Liver (tissue), 9 donors: ENCODE measurements around the gene TSPAN31. TPM values are rescaled to one million over a fixed set of nuclear protein-coding genes. Genes with fewer than 3 reads are reported as not detected.

Experiments
- DNase-seq: peaks from one replicate; pipeline ENCODE4 v3.0.0-alpha.2; 2017; ENCODE audit warnings: low spot score
- H3K27ac ChIP-seq, 2 donors: one replicate each; pipeline ENCODE4 v1.7.0; 2013; ENCODE audit warnings: inconsistent platforms in 2 of 2, low read length in 2 of 2, control low read depth in 1 of 2, low read depth in 1 of 2, mild to moderate bottlenecking in 1 of 2
- H3K27me3 ChIP-seq, 4 donors: one replicate each; pipeline versions ENCODE4 v1.6.1 to v1.7.0; 2013; ENCODE audit warnings: low read length in 3 of 4, inconsistent platforms in 1 of 4, mild to moderate bottlenecking in 1 of 4, moderate library complexity in 1 of 4; ENCODE audit not compliant: control insufficient read depth in 4 of 4, insufficient read depth in 4 of 4
- H3K36me3 ChIP-seq, 4 donors: one replicate each; pipeline versions ENCODE4 v1.6.1 to v1.7.0; 2013; ENCODE audit warnings: low read length in 3 of 4, mild to moderate bottlenecking in 3 of 4, low read depth in 1 of 4, moderate library complexity in 1 of 4; ENCODE audit not compliant: control insufficient read depth in 4 of 4, insufficient read depth in 3 of 4
- H3K4me1 ChIP-seq, 4 donors: one replicate each; pipeline versions ENCODE4 v1.6.1 to v1.7.0; 2013; ENCODE audit warnings: low read length in 3 of 4, mild to moderate bottlenecking in 3 of 4, moderate library complexity in 1 of 4; ENCODE audit not compliant: control insufficient read depth in 4 of 4, insufficient read depth in 4 of 4
- H3K4me3 ChIP-seq, 3 donors: one replicate each; pipeline versions ENCODE4 v1.6.1 to v1.7.0; 2013; ENCODE audit warnings: low read length in 3 of 3, control low read depth in 1 of 3, low read depth in 1 of 3, mild to moderate bottlenecking in 1 of 3
- H3K9ac ChIP-seq, 2 donors: one replicate each; pipeline ENCODE4 v1.7.0; 2013; ENCODE audit warnings: low read length in 2 of 2, mild to moderate bottlenecking in 2 of 2, moderate library complexity in 2 of 2, control low read depth in 1 of 2, low read depth in 1 of 2
- H3K9me3 ChIP-seq, 4 donors: one replicate each; pipeline versions ENCODE4 v1.6.1 to v1.7.0; 2013; ENCODE audit warnings: low read length in 3 of 4; ENCODE audit not compliant: control insufficient read depth in 4 of 4
- ATF3 ChIP-seq: IDR thresholded peaks from 2 replicates; pipeline ENCODE4 v1.6.1; 2016; ENCODE audit warnings: antibody characterized with exemption
- EGR1 ChIP-seq, 2 donors: IDR thresholded peaks; 2 replicates each; pipeline ENCODE4 v1.6.1; 2016 to 2018; ENCODE audit warnings: antibody characterized with exemption in 2 of 2, low read depth in 2 of 2
- FOXA1 ChIP-seq: IDR thresholded peaks from 2 replicates; pipeline ENCODE4 v1.6.1; 2016; ENCODE audit warnings: antibody characterized with exemption
- FOXA2 ChIP-seq: IDR thresholded peaks from 2 replicates; pipeline ENCODE4 v1.6.1; 2016; ENCODE audit warnings: antibody characterized with exemption
- GABPA ChIP-seq, 2 donors: IDR thresholded peaks in 1 of 2; conservative IDR thresholded peaks in 1 of 2; 2 replicates each; pipeline ENCODE4 v1.6.1; 2016; ENCODE audit warnings: antibody characterized with exemption in 2 of 2, mild to moderate bottlenecking in 1 of 2, moderate library complexity in 1 of 2
- HNF4A ChIP-seq, 2 donors: conservative IDR thresholded peaks; 2 replicates each; pipeline ENCODE4 v1.6.1; 2016; ENCODE audit warnings: antibody characterized with exemption in 2 of 2, mild to moderate bottlenecking in 2 of 2
- HNF4G ChIP-seq: IDR thresholded peaks from 2 replicates; pipeline ENCODE4 v1.6.1; 2016; ENCODE audit warnings: antibody characterized with exemption
- JUND ChIP-seq, 2 donors: IDR thresholded peaks; 2 replicates each; pipeline ENCODE4 v1.6.1; 2016; ENCODE audit warnings: antibody characterized with exemption in 2 of 2
- MAX ChIP-seq: IDR thresholded peaks from 2 replicates; pipeline ENCODE4 v1.6.1; 2016; ENCODE audit warnings: antibody characterized with exemption
- NR2F2 ChIP-seq: IDR thresholded peaks from 2 replicates; pipeline ENCODE4 v1.6.1; 2016; ENCODE audit warnings: antibody characterized with exemption
- RAD21 ChIP-seq, 2 donors: IDR thresholded peaks; 2 replicates each; pipeline ENCODE4 v1.6.1; 2016; ENCODE audit warnings: antibody characterized with exemption in 2 of 2, mild to moderate bottlenecking in 2 of 2
- REST ChIP-seq: IDR thresholded peaks from 2 replicates; pipeline ENCODE4 v1.6.1; 2016; ENCODE audit warnings: antibody characterized with exemption, mild to moderate bottlenecking
- RXRA ChIP-seq, 2 donors: IDR thresholded peaks; 2 replicates each; pipeline ENCODE4 v1.6.1; 2017 to 2018; ENCODE audit warnings: antibody characterized with exemption in 2 of 2, mild to moderate bottlenecking in 1 of 2
- SP1 ChIP-seq: IDR thresholded peaks from 2 replicates; pipeline ENCODE4 v1.6.1; 2018; ENCODE audit warnings: antibody characterized with exemption, mild to moderate bottlenecking
- TAF1 ChIP-seq: conservative IDR thresholded peaks from 2 replicates; pipeline ENCODE4 v1.6.1; 2016; ENCODE audit warnings: antibody characterized with exemption, mild to moderate bottlenecking
- YY1 ChIP-seq: IDR thresholded peaks from 2 replicates; pipeline ENCODE4 v1.6.1; 2016; ENCODE audit warnings: antibody characterized with exemption, mild to moderate bottlenecking
- ZBTB33 ChIP-seq: IDR thresholded peaks from 2 replicates; pipeline ENCODE4 v1.6.1; 2016; ENCODE audit warnings: antibody characterized with exemption
- WGBS: extraction: QIAGEN DNeasy Blood & Tissue Kit; methylation state at CpG from one replicate; pipeline ENCODE4 v1.1.7; 2013; 5-methylcytosine and 5-hydroxymethylcytosine counted together
- polyA plus RNA-seq, 2 donors: library from polyadenylated mRNA; stranded (reverse) in 1 of 2; unstranded in 1 of 2; fragments of 200-250 nt in 1 of 2; fragments of >200 nt in 1 of 2; fragmentation: Nextera tagmentation in 1 of 2; extraction: Ambion mirVana in 1 of 2; gene quantifications; one replicate each; pipeline versions ENCODE4 v1.2.1 to v1.2.3, GENCODE V29; 2013 to 2015
- total RNA-seq, 2 donors: library from RNA; depleted of rRNA; stranded (reverse); fragments of >200 nt; gene quantifications; one replicate each; pipeline ENCODE4 v1.2.3, GENCODE V29; 2014
- TF ChIP-seq, protein P1 (sequence below): fragments of 150-350 bp; IDR thresholded peaks from 2 replicates; pipeline ENCODE4 v1.5.1; 2017; ENCODE audit warnings: improper control_type of control experiment, low read depth, low read length; ENCODE audit not compliant: missing input control
- donor health status: healthy.
- donor health status: healthy.
- donor health status: healthy.
- donor health status: healthy.
- donor health status: healthy.

Gene TSPAN31
- 10 to 100 TPM; 26.9 to 39.4 TPM for total RNA-seq
- polyA plus RNA-seq = 10 to 100 TPM; 16.9 to 22.3 TPM

GRCh38 chr12:57744777-57745484 lies at the start of gene TSPAN31:
Gene TSPAN31, plus strand, starts transcription at chr12:57745039. Its CDS starts 116 bp downstream, at chr12:57745155.
- Histone ChIP-seq H3K36me3 (peaks cover 4 to 22% (median 13%) of the 10 kb centered on the region in 4 donors), H3K9ac (peak within 1 kb of the TSS; percentile 28 to 88), H3K9me3 (no peaks in the 10 kb centered on the region), H3K4me1 (peaks cover 3 to 12% (median 6%) of the 10 kb centered on the region in 4 donors), H3K4me3 (peak within 1 kb of the TSS; percentile 62 to 82 (median 65)), H3K27me3 (no peaks in the 10 kb centered on the region), H3K27ac (peak within 1 kb of the TSS; percentile 77 to 85)
- DNase-seq = peak; percentile 89
- TF ChIP-seq TAF1 = peak; percentile 84
- no peak for TF ChIP-seq RXRA (IDR thresholded peaks at IDR 0.05)
- TF ChIP-seq FOXA2 = no peak
- TF ChIP-seq REST = peak; percentile 38
- TF ChIP-seq RAD21 (IDR thresholded peaks at IDR 0.05) = no peak
- TF ChIP-seq SP1 = peak; percentile 84
- TF ChIP-seq ATF3 = no peak
- TF ChIP-seq HNF4A (conservative IDR thresholded peaks at IDR 0.05) = peak in 1 of 2 donors; percentile 36
- TF ChIP-seq ZBTB33 = peak; percentile 38
- TF ChIP-seq, protein P1, sequence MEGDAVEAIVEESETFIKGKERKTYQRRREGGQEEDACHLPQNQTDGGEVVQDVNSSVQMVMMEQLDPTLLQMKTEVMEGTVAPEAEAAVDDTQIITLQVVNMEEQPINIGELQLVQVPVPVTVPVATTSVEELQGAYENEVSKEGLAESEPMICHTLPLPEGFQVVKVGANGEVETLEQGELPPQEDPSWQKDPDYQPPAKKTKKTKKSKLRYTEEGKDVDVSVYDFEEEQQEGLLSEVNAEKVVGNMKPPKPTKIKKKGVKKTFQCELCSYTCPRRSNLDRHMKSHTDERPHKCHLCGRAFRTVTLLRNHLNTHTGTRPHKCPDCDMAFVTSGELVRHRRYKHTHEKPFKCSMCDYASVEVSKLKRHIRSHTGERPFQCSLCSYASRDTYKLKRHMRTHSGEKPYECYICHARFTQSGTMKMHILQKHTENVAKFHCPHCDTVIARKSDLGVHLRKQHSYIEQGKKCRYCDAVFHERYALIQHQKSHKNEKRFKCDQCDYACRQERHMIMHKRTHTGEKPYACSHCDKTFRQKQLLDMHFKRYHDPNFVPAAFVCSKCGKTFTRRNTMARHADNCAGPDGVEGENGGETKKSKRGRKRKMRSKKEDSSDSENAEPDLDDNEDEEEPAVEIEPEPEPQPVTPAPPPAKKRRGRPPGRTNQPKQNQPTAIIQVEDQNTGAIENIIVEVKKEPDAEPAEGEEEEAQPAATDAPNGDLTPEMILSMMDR = no peak
- no peak for TF ChIP-seq NR2F2
- no peak for TF ChIP-seq FOXA1
- TF ChIP-seq EGR1 (IDR thresholded peaks at IDR 0.05; ENCODE audit: low read depth in 2 of 2) = no peak
- peak; percentile 86 to 91 for TF ChIP-seq JUND (IDR thresholded peaks at IDR 0.05)
- no peak for TF ChIP-seq HNF4G
- peak; percentile 71 for TF ChIP-seq MAX
- peak; percentile 89 to 92 for TF ChIP-seq GABPA (IDR thresholded peaks at IDR 0.05 in 1 of 2, conservative IDR thresholded peaks at IDR 0.05 in 1 of 2)
- TF ChIP-seq YY1 = peak; percentile 48
- WGBS = under 1% methylated on average over 29 of the region's 29 CpGs
